Panc1 (cell line): ENCODE data around the gene DMAC1. TPM values are rescaled to one million over a fixed set of nuclear protein-coding genes. Genes with fewer than 3 reads are reported as not detected.

Experiments used
- ATAC-seq: fragments of 200-7000 bp; cut with Tn5 transposase; 2 replicates; pipeline ENCODE4 v1.9.1; 2020; ENCODE audit warnings: mild to moderate bottlenecking, moderate library complexity
- BruUV-seq: library from RNA; stranded (reverse); fragments of 400-500 nt; replicated peaks from 2 replicates; lab custom pipeline; 2021; lab: Mats Ljungman, UMichigan
- CTCF ChIA-PET: fragments of 300-600 bp; sonication (Branson Sonifier 250); formaldehyde crosslinking; loops from one replicate; lab custom pipeline; 2022; ENCODE audit warnings: antibody characterized with exemption; lab: Charles Lee
- POLR2A ChIA-PET: fragments of 300-600 bp; sonication (Branson Sonifier 250); formaldehyde crosslinking; loops from one replicate; lab custom pipeline; 2022; ENCODE audit warnings: antibody characterized with exemption; lab: Charles Lee
- DNase-seq: peaks from one replicate; pipeline ENCODE4 v3.0.0-alpha.2; 2010; ENCODE audit warnings: low read depth, low spot score
- H3K27ac ChIP-seq: 2 replicates; pipeline ENCODE4 v1.5.1; 2011; ENCODE audit warnings: mild to moderate bottlenecking, low read length, inconsistent platforms
- H3K27me3 ChIP-seq: fragments of 200-500 bp; sonication (Bioruptor generic); 2 replicates; pipeline ENCODE4 v1.6.0; 2014; ENCODE audit warnings: low read length, inconsistent platforms; ENCODE audit not compliant: control insufficient read depth, insufficient read depth
- H3K36me3 ChIP-seq: fragments of 200-500 bp; sonication (Bioruptor generic); 2 replicates; pipeline ENCODE4 v1.5.1; 2014; ENCODE audit warnings: inconsistent platforms, mild to moderate bottlenecking, low read length, moderate library complexity; ENCODE audit not compliant: control insufficient read depth, insufficient read depth
- H3K4me1 ChIP-seq: 2 replicates; pipeline ENCODE4 v1.5.1; 2011; ENCODE audit warnings: inconsistent platforms, mild to moderate bottlenecking, low read length, moderate library complexity; ENCODE audit not compliant: control insufficient read depth, insufficient read depth
- H3K4me3 ChIP-seq, 2 experiments: 2 replicates each; pipeline ENCODE4 v1.5.1; 2011 to 2012; ENCODE audit warnings: low read depth in 2 of 2, low read length in 2 of 2, mild to moderate bottlenecking in 2 of 2, inconsistent platforms in 1 of 2, moderate library complexity in 1 of 2
- H3K9me3 ChIP-seq: fragments of 200-500 bp; sonication (Bioruptor generic); 2 replicates; pipeline ENCODE4 v1.5.1; 2014; ENCODE audit warnings: low read depth, mild to moderate bottlenecking, inconsistent platforms, low read length, moderate library complexity; ENCODE audit not compliant: control insufficient read depth, insufficient read depth
- CTCF ChIP-seq: fragments of 450-650 bp; IDR thresholded peaks from 2 replicates; pipeline ENCODE4 v1.5.1; 2017; ENCODE audit warnings: mild to moderate bottlenecking
- POLR2AphosphoS5 ChIP-seq: IDR thresholded peaks from 2 replicates; pipeline ENCODE4 v1.6.1; 2012; ENCODE audit warnings: mild to moderate bottlenecking, low read depth, low read length, moderate library complexity
- REST ChIP-seq, 2 experiments: IDR thresholded peaks; 2 replicates each; pipeline ENCODE4 v1.6.1; 2011 to 2012; ENCODE audit warnings: low read depth in 2 of 2, control low read depth in 1 of 2, low read length in 1 of 2, mild to moderate bottlenecking in 1 of 2, moderate library complexity in 1 of 2; ENCODE audit not compliant: insufficient read depth in 1 of 2
- SIN3A ChIP-seq: IDR thresholded peaks from 2 replicates; pipeline ENCODE4 v1.6.1; 2012; ENCODE audit warnings: low read depth, mild to moderate bottlenecking, low read length, moderate library complexity, borderline replicate concordance; ENCODE audit not compliant: insufficient read depth
- TCF7L2 ChIP-seq: IDR thresholded peaks from 2 replicates; pipeline ENCODE4 v1.6.1; 2011; ENCODE audit warnings: mild to moderate bottlenecking, low read depth, low read length, inconsistent platforms
- in situ Hi-C: cut with HindIII; loops from 2 replicates; pipeline ENCODE4 v1.10.0; 2016; ENCODE audit warnings: low sequenced_read_pairs, low pct_unique_long_range_greater_than_20kb
- intact Hi-C: fragments of 100-400 bp; cut with micrococcal nuclease; formaldehyde crosslinking; loops from one replicate; pipeline ENCODE4 v1.10.0; 2022; ENCODE audit not compliant: unreplicated experiment
- total RNA-seq: library from RNA; stranded (reverse); gene quantifications from one replicate; pipeline ENCODE4 v1.2.1, GENCODE V29; 2021; ENCODE audit not compliant: unreplicated experiment

The DMAC1 gene
- total RNA-seq, 1 experiment from 2014 or later, result 13.8 TPM

DNA sequence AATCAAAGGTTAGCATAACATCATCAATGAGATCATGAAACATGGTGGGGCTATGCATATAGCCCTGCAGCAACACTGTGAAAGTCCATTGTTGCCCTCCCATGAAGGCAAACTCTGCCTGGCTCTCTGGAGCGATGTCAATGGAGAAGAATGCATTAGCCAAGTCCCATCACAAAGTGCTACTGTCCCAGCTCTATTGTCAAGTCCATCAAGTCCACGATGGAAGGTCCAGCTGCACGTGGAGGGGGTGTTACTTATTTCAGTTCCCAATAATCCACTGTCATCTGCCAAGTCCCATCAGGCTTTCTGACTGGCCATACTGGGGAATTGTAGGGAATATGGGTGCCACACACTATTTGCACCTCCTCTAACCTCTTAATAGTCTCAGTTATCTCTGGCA, 10.8 kb downstream of the DMAC1 start:
- intact Hi-C loops (no loop called here), in situ Hi-C loops (no loop called here)
- CTCF ChIA-PET, result no interaction called here
- ATAC-seq, result no peak
- no peak overlapping the region for H3K4me3 ChIP-seq
- DNase-seq, result no peak
- TF ChIP-seq CTCF, result no peak
- no peak for TF ChIP-seq POLR2AphosphoS5
- TF ChIP-seq SIN3A, result no peak
- TF ChIP-seq TCF7L2, result no peak
- no peak for TF ChIP-seq REST (IDR thresholded peaks at IDR 0.05; ENCODE audit: insufficient read depth in 1 of 2, low read depth in 2 of 2, low read length in 1 of 2)
- BruUV-seq, result no TSS peak
- H3K9me3 ChIP-seq, result no peaks in the 10 kb centered on the region
- H3K4me1 ChIP-seq, result no peaks in the 10 kb centered on the region
- H3K27me3 ChIP-seq, result no peaks in the 10 kb centered on the region
- H3K27ac ChIP-seq, result no peak overlapping the region
- no peaks in the 10 kb centered on the region for H3K36me3 ChIP-seq
- POLR2A ChIA-PET, result no interaction called here

GRCh38 chr9:7785813-7786212, 13.8 kb downstream of the DMAC1 start:
- in situ Hi-C loops (no loop called here), intact Hi-C loops (no loop called here)
- no peak for DNase-seq
- no TSS peak for BruUV-seq
- Histone ChIP-seq H3K27me3 (no peaks in the 10 kb centered on the region), H3K27ac (no peak overlapping the region), H3K36me3 (no peaks in the 10 kb centered on the region), H3K9me3 (no peaks in the 10 kb centered on the region), H3K4me1 (no peaks in the 10 kb centered on the region), H3K4me3 (no peak overlapping the region)
- CTCF ChIA-PET, result no interaction called here
- TF ChIP-seq CTCF, result no peak
- TF ChIP-seq TCF7L2, result no peak
- no peak for TF ChIP-seq POLR2AphosphoS5
- no peak for TF ChIP-seq SIN3A
- TF ChIP-seq REST (IDR thresholded peaks at IDR 0.05; ENCODE audit: insufficient read depth in 1 of 2, low read depth in 2 of 2, low read length in 1 of 2), result no peak
- POLR2A ChIA-PET, result no interaction called here
- no peak for ATAC-seq
